ENCODE results near the gene B9D1.

B9D1 gene

GRCh38 chr17:19345486-19346350, 16.8 kb downstream of the B9D1 start:
- H3K4me3 ChIP-seq (ENCODE audit: control insufficient read depth, low read depth, low read length), result no peak overlapping the region
- TF ChIP-seq CTCF (IDR thresholded peaks at IDR 0.05; ENCODE audit: control insufficient read depth, insufficient read depth, low read depth, low read length, missing control alignments), result no peak
- no peak for DNase-seq (ENCODE audit: low read depth)

DNA sequence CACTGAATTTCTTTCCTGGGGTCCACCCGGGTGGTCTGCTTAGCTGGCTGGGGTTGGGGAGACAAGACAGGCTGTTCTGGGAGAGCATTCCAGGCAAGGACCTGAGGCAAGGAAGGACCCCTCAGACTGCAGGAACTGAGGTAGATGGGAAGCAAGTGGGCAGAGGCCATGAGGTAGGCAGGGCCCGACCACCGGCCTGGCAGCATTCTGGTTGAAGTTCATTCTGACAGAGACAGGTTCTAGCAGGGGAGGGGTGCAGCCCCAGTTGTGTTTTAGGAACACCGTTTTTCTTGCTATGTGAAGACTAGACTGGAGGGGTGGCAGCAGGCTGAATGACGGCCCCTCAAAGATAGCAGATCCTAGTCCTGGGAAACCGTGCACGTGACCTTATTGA, 17.5 kb downstream of the B9D1 start:
- no peak overlapping the region for H3K4me3 ChIP-seq (ENCODE audit: control insufficient read depth, low read depth, low read length)
- TF ChIP-seq CTCF (IDR thresholded peaks at IDR 0.05; ENCODE audit: control insufficient read depth, insufficient read depth, low read depth, low read length, missing control alignments), result no peak
- DNase-seq (ENCODE audit: low read depth), result no peak

DNA sequence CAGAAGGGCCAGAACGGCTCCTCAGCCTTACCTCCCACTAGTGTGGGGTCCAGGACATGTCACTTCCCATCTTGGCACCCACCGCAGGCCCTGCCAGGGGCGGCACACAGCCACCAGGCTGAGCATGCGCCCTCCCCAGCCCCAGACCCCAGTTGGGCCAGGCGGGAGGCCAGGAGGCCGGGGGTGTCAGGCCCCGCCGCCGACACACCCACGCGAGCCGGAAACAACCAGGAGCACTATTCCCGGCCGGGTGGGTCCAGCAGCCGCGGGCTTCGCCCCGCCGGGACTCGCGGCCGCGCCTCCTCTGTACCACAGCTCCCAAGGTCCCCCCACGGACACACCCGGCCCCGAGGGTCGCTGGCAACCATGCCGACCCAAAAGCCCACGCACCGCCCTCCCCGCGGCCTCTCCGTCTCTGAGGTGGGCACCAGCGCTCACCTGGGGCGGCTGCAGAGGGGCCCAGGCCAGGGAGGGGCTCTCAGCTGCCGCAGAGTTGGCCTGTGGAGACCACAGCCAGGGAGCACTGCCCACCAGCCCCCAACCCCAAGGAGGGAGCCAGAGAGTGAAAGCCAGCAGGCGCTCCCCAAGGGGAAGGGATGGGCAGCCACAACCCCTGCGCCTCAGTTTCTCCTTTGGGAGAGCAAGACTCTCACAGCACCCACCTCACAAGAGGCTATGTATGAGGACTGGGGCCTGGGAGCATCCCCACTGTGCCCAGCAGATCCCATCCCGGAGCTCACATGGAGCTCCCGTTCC, 18.0 kb downstream of the B9D1 start:
- no peak overlapping the region for H3K4me3 ChIP-seq (ENCODE audit: control insufficient read depth, low read depth, low read length)
- DNase-seq (ENCODE audit: low read depth), result no peak
- TF ChIP-seq CTCF (IDR thresholded peaks at IDR 0.05; ENCODE audit: control insufficient read depth, insufficient read depth, low read depth, low read length, missing control alignments), result no peak

GRCh38 chr17:19343671-19344151, 18.8 kb downstream of the B9D1 start:
- H3K4me3 ChIP-seq (ENCODE audit: control insufficient read depth, low read depth, low read length), result no peak overlapping the region
- DNase-seq (ENCODE audit: low read depth), result no peak
- no peak for TF ChIP-seq CTCF (IDR thresholded peaks at IDR 0.05; ENCODE audit: control insufficient read depth, insufficient read depth, low read depth, low read length, missing control alignments)

- H3K4me3 ChIP-seq (ENCODE audit: control insufficient read depth, low read depth, low read length), result no peak overlapping the region
Observed at GRCh38 chr17:19343256-19343630, 19.3 kb downstream of the B9D1 start.

More at GRCh38 chr17:19343256-19343630, 19.3 kb downstream of the B9D1 start:
- no peak for TF ChIP-seq CTCF (IDR thresholded peaks at IDR 0.05; ENCODE audit: control insufficient read depth, insufficient read depth, low read depth, low read length, missing control alignments)
- no peak for DNase-seq (ENCODE audit: low read depth)
